Measurements from ENCODE around the gene LRRC75A.

DNA sequence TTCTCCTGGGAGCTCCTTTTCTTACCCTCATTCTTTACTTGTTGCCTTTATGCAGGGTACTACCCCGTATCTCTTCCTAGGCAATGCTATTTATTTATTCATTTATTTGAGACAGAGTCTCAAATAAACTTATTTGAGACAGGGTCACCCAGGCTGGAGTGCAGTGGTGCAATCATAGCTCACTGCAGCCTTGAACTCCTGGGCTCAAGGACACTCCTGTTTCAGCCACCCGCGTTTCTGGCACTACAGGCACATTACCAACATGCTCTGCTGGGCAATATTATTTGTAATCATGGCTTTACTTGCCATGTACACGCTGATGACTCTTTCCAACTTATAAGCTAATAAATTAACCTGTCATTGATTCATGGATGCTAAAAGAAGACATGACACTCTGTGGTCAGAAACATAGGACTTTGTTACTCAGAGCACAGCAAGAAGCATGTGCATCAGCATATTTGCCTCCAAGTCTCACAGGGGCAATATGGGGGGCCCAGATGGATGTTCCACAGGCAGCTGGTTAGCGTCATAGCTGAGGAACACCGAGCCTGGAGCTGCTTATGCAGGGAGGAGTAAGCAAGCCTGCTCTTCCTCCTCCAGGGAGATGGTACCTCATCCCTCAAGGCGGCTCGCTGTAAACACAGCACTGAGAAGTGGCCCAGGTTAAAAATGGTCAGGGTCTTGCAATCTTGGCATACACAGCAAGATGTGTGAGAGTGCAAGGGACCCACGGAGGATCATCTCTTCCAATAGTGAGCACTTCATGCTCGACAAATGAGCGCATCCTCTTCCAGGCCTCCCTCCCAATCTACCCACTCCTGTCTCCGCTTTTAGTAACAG, 4.2 kb upstream of the LRRC75A start:
- TF ChIP-seq, protein P1, sequence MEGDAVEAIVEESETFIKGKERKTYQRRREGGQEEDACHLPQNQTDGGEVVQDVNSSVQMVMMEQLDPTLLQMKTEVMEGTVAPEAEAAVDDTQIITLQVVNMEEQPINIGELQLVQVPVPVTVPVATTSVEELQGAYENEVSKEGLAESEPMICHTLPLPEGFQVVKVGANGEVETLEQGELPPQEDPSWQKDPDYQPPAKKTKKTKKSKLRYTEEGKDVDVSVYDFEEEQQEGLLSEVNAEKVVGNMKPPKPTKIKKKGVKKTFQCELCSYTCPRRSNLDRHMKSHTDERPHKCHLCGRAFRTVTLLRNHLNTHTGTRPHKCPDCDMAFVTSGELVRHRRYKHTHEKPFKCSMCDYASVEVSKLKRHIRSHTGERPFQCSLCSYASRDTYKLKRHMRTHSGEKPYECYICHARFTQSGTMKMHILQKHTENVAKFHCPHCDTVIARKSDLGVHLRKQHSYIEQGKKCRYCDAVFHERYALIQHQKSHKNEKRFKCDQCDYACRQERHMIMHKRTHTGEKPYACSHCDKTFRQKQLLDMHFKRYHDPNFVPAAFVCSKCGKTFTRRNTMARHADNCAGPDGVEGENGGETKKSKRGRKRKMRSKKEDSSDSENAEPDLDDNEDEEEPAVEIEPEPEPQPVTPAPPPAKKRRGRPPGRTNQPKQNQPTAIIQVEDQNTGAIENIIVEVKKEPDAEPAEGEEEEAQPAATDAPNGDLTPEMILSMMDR (conservative IDR thresholded peaks at IDR 0.05 in 1 of 2, IDR thresholded peaks at IDR 0.05 in 1 of 2; ENCODE audit: low read depth in 1 of 2, low read length in 2 of 2), result no peak
- no peak for TF ChIP-seq EZH2 (IDR thresholded peaks at IDR 0.05; ENCODE audit: low read length, missing control alignments)
